Measurements from ENCODE around the gene MYADML2.

MYADML2 gene

DNA sequence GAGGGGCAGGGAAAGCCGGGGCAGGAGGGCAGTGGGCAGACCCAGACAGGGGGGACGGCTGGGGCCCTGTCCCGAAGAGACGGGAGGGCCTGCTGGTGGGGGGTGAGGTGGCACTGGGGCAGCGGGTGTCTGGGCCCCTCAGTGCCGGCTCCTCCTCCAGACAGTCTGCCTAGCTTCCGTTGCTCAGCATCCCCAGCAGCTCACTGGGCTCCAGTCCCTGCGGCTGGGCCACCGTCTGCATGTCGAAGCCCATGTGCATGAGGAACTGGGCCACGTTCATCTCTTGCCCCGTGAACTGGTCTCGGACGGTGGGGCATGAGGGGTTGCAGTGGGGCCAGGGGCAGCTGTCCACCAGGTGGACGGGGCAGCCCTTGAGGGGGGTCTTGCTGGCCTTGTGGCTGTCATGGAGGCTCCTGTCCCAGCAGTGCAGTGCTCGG lies 5.8 kb upstream of the MYADML2 start:
- H3K36me3 ChIP-seq, result no peaks in the 10 kb centered on the region
- no peak overlapping the region for H3K4me3 ChIP-seq (ENCODE audit: low read depth in 1 of 2, low read length in 1 of 2)
- H3K27me3 ChIP-seq, result peaks cover 32% of the 10 kb centered on the region
- no peaks in the 10 kb centered on the region for H3K4me1 ChIP-seq (ENCODE audit: control insufficient read depth in 1 of 2, insufficient read depth in 1 of 2, low read depth in 1 of 2, low read length in 1 of 2)
- H3K9me3 ChIP-seq, result no peaks in the 10 kb centered on the region
- TF ChIP-seq, protein P1, sequence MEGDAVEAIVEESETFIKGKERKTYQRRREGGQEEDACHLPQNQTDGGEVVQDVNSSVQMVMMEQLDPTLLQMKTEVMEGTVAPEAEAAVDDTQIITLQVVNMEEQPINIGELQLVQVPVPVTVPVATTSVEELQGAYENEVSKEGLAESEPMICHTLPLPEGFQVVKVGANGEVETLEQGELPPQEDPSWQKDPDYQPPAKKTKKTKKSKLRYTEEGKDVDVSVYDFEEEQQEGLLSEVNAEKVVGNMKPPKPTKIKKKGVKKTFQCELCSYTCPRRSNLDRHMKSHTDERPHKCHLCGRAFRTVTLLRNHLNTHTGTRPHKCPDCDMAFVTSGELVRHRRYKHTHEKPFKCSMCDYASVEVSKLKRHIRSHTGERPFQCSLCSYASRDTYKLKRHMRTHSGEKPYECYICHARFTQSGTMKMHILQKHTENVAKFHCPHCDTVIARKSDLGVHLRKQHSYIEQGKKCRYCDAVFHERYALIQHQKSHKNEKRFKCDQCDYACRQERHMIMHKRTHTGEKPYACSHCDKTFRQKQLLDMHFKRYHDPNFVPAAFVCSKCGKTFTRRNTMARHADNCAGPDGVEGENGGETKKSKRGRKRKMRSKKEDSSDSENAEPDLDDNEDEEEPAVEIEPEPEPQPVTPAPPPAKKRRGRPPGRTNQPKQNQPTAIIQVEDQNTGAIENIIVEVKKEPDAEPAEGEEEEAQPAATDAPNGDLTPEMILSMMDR (IDR thresholded peaks at IDR 0.05), result no peak
- H3K27ac ChIP-seq, result no peak overlapping the region

DNA sequence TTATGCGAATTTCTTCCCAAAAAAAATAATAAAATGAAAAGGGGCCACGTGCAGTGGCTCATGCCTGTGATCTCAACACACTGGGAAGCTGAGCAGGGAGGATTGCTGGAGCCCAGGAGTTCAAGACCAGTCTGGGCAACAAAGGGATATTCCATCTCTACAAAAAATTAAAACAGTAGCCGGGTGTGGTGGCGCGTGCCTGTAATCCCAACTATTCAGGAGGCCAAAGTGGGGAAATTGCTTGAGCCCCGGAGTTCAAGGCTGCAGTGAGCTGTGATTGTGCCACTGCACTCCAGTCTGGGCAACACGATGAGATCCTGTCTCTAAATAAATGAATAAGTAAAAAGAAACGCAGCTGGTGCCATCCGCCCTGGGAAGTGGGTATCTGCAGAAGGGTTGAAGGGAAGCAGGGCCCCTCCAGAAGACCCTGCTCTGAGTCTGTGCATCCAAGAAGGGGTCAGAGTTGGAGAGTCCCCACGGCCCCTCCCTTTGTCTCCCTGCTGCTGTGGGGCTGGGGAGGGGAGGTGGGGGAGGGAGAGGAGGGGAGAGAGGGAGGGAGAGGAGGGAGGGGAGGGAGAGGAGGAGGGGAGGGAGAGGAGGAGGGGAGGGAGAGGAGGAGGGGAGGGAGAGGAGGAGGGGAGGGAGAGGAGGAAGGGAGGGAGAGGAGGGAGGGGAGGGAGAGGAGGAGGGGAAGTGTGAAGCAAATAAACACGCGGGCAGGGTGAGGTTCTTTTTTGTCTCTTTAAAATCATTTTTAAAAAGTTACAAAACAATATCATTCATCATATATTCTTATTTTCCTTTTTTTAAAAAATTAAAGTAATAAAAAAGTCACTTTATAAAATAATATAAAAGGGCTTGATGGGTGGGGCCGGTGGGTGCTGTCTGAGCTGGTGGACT lies 5.0 kb upstream of the MYADML2 start:
- Histone ChIP-seq H3K9me3 (no peaks in the 10 kb centered on the region), H3K27ac (no peak overlapping the region), H3K4me1 (ENCODE audit: control insufficient read depth in 1 of 2, insufficient read depth in 1 of 2, low read depth in 1 of 2, low read length in 1 of 2) (no peaks in the 10 kb centered on the region), H3K36me3 (no peaks in the 10 kb centered on the region), H3K4me3 (ENCODE audit: low read depth in 1 of 2, low read length in 1 of 2) (no peak overlapping the region), H3K27me3 (peaks cover 24% of the 10 kb centered on the region)
- TF ChIP-seq, protein P1 (IDR thresholded peaks at IDR 0.05), result no peak

DNA sequence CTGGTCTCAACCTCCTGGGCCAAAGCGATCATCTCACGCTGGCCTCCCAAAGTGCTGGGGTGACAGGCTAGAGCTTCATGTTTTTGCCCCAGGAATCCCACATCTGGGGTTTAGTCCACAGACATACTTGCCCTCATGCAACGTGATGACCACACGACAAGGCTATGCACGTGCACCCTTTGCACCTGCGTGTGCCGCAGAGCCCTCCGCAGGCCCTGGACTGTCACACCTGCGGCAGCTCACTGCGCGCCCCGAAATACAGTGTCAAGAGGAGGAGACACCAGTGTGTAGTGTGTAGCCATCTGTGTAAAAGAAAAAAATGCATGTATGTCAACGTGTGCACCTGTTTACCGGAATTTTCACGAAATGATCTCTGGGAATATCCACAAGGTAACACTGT lies 3.5 kb upstream of the MYADML2 start:
- Histone ChIP-seq H3K27ac (no peak overlapping the region), H3K4me1 (ENCODE audit: control insufficient read depth in 1 of 2, insufficient read depth in 1 of 2, low read depth in 1 of 2, low read length in 1 of 2) (no peaks in the 10 kb centered on the region), H3K4me3 (ENCODE audit: low read depth in 1 of 2, low read length in 1 of 2) (no peak overlapping the region), H3K9me3 (no peaks in the 10 kb centered on the region), H3K36me3 (no peaks in the 10 kb centered on the region), H3K27me3 (peaks cover 18% of the 10 kb centered on the region)
- TF ChIP-seq, protein P1 (IDR thresholded peaks at IDR 0.05), result no peak

DNA sequence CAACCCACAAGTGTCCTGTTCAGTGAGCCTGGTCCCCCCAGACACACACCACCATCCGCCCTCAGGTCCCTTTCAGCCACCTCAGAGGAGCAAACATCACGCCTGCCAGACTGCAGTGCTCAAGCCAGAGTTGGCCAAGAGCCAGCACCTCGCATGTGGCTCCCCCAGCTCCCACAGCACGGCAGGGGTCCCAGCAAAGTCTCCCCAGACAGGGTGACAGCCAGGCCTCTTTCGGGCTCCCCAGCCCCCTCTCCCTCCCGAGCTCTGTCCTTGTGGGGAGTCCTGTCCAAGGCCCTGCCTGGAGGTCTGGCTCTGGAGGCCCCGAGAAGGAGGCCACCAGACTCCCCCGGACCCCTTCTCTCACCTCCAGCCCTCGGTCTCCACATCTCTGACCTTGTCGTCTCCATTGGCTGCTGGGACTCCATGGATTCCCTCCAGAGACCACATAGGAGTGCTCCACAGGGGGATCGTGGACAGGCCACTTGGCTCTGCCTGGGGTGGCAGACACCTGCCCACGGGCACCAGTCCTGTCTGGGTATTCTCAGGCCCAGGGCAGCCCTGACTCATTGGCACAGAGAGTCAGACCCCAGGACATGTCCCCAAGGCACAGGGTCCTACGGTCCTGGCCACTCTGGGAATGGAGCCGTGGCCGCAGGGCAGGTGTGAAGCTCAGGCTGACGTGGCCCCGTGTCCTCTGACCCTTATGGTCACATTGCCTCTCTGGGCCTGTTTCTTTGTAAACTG lies 1.8 kb upstream of the MYADML2 start:
- no peak overlapping the region for H3K4me3 ChIP-seq (ENCODE audit: low read depth in 1 of 2, low read length in 1 of 2)
- peaks cover 30% of the 10 kb centered on the region for H3K27me3 ChIP-seq
- H3K4me1 ChIP-seq (ENCODE audit: control insufficient read depth in 1 of 2, insufficient read depth in 1 of 2, low read depth in 1 of 2, low read length in 1 of 2), result no peaks in the 10 kb centered on the region
- TF ChIP-seq, protein P1 (IDR thresholded peaks at IDR 0.05), result no peak
- H3K9me3 ChIP-seq, result no peaks in the 10 kb centered on the region
- no peaks in the 10 kb centered on the region for H3K36me3 ChIP-seq
- no peak overlapping the region for H3K27ac ChIP-seq

DNA sequence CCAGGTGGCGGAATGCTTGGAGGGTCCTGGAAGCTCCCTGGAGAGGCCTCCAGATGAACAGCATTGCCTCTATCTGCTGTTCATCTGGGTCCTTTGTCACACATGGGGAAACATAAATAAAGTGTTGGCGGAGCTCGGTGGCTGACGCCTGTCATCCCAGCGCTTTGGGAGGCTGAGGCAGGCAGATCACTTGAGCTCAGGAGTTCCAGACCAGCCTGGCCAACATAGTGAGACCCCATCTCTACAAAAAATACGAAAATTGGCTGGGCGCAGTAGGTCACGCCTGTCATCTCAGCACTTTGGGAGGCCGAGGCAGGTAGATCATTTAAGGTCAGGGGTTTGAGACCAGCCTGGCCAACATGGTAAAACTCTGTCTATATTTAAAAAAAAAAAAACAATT lies 2.2 kb downstream of the MYADML2 start:
- TF ChIP-seq, protein P1 (IDR thresholded peaks at IDR 0.05), result no peak
- Histone ChIP-seq H3K9me3 (no peaks in the 10 kb centered on the region), H3K4me3 (ENCODE audit: low read depth in 1 of 2, low read length in 1 of 2) (no peak overlapping the region), H3K36me3 (no peaks in the 10 kb centered on the region), H3K27me3 (peaks cover 48% of the 10 kb centered on the region), H3K27ac (no peak overlapping the region), H3K4me1 (ENCODE audit: control insufficient read depth in 1 of 2, insufficient read depth in 1 of 2, low read depth in 1 of 2, low read length in 1 of 2) (no peaks in the 10 kb centered on the region)
